ENCODE measurements around the gene UPF2. TPM values are rescaled to one million over a fixed set of nuclear protein-coding genes. Genes with fewer than 3 reads are reported as not detected.

The UPF2 gene
- total and polyA plus RNA-seq, 9 donors, result 14.4 to 23.0 (median 19.1) TPM

- DNase-seq, result no peak
- no peak overlapping the region for H3K4me3 ChIP-seq (ENCODE audit: low read length)
- H3K9me3 ChIP-seq (replicated peaks; ENCODE audit: control insufficient read depth, low read depth, low read length), result no peaks in the 10 kb centered on the region
- peaks cover 4% of the 10 kb centered on the region for H3K27me3 ChIP-seq (ENCODE audit: control insufficient read depth, insufficient read depth, low read length)
- WGBS (ENCODE audit: insufficient coverage), result 64% methylated on average over 2 of the region's 8 CpGs
- H3K4me1 ChIP-seq (ENCODE audit: control insufficient read depth, insufficient read depth, low read length), result peaks cover 3% of the 10 kb centered on the region
- H3K36me3 ChIP-seq (ENCODE audit: control insufficient read depth, insufficient read depth, low read length), result no peaks in the 10 kb centered on the region
- no peak overlapping the region for H3K27ac ChIP-seq (ENCODE audit: low read length)
These were observed 5.9 kb upstream of the UPF2 start for GRCh38 chr10:12048547-12048946.

DNA sequence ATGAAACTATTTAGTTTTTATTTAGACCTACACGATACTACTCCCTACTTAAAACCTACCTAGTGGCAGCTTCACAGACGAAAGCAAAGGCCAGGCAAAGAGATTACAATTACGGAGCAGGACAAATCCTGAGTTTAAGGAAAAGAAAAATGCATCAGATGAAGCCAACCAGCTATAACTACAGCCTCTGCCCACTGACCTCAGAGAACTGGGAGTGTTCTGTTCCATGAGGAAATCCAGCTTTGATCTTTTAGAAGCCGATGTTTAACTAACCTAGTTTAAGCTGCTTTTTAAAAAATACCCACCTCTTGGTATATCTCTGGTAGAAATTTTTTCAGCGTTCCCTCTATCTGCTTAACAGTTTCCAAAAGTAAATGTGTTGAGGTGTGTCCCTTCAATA, 3.0 kb upstream of the UPF2 start:
- no peak for DNase-seq
- Histone ChIP-seq H3K4me1 (ENCODE audit: control insufficient read depth, insufficient read depth, low read length) (peaks cover 7% of the 10 kb centered on the region), H3K27me3 (ENCODE audit: control insufficient read depth, insufficient read depth, low read length) (peaks cover 4% of the 10 kb centered on the region), H3K27ac (ENCODE audit: low read length) (no peak overlapping the region), H3K9me3 (replicated peaks; ENCODE audit: control insufficient read depth, low read depth, low read length) (no peaks in the 10 kb centered on the region), H3K4me3 (ENCODE audit: low read length) (no peak overlapping the region), H3K36me3 (ENCODE audit: control insufficient read depth, insufficient read depth, low read length) (no peaks in the 10 kb centered on the region)
- 80% methylated on average over 1 of the region's 5 CpGs for WGBS (ENCODE audit: insufficient coverage)

DNA sequence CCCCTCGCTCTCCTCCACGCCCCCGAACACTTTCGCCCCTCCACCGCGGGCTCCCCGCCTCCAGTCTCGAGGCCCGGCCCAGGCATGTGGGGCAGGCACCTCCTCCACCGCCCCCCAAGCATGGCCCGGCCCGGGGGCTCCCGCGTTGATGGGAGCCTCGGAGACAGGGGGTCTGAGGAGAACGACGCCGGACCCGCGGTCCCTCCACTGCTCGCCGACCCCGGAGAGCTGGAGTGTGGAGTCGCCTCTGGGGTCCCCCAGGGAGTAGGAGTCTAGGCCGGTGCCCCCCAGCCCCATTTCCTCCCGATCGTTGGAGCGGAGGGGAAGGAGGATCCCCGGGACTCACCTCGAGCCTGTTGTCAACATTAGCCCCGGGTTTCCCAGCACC, 206 bp downstream of the UPF2 start:
- Histone ChIP-seq H3K4me3 (ENCODE audit: low read length) (peak overlapping the region; percentile 100), H3K27me3 (ENCODE audit: control insufficient read depth, insufficient read depth, low read length) (peaks cover 4% of the 10 kb centered on the region), H3K27ac (ENCODE audit: low read length) (peak overlapping the region; percentile 99), H3K4me1 (ENCODE audit: control insufficient read depth, insufficient read depth, low read length) (peaks cover 7% of the 10 kb centered on the region), H3K9me3 (replicated peaks; ENCODE audit: control insufficient read depth, low read depth, low read length) (no peaks in the 10 kb centered on the region), H3K36me3 (ENCODE audit: control insufficient read depth, insufficient read depth, low read length) (no peaks in the 10 kb centered on the region)
- WGBS (ENCODE audit: insufficient coverage), result 0% methylated on average over 10 of the region's 31 CpGs
- DNase-seq, result peak; percentile 73

- peak overlapping the region; percentile 100 for H3K4me3 ChIP-seq (ENCODE audit: low read length)
- H3K36me3 ChIP-seq (ENCODE audit: control insufficient read depth, insufficient read depth, low read length), result no peaks in the 10 kb centered on the region
- H3K4me1 ChIP-seq (ENCODE audit: control insufficient read depth, insufficient read depth, low read length), result peaks cover 7% of the 10 kb centered on the region
- no peaks in the 10 kb centered on the region for H3K9me3 ChIP-seq (replicated peaks; ENCODE audit: control insufficient read depth, low read depth, low read length)
- 0% methylated on average over 19 of the region's 26 CpGs for WGBS (ENCODE audit: insufficient coverage)
- H3K27ac ChIP-seq (ENCODE audit: low read length), result peak overlapping the region; percentile 99
- peaks cover 4% of the 10 kb centered on the region for H3K27me3 ChIP-seq (ENCODE audit: control insufficient read depth, insufficient read depth, low read length)
- DNase-seq, result peak; percentile 42
These were observed 722 bp downstream of the UPF2 start for GRCh38 chr10:12041766-12042408.

- no peaks in the 10 kb centered on the region for H3K9me3 ChIP-seq (replicated peaks; ENCODE audit: control insufficient read depth, low read depth, low read length)
- H3K27me3 ChIP-seq (ENCODE audit: control insufficient read depth, insufficient read depth, low read length), result no peaks in the 10 kb centered on the region
- no CpG with 5 or more reads among the region's 3 CpGs for WGBS (ENCODE audit: insufficient coverage)
- H3K4me3 ChIP-seq (ENCODE audit: low read length), result no peak overlapping the region
- DNase-seq, result no peak
- H3K4me1 ChIP-seq (ENCODE audit: control insufficient read depth, insufficient read depth, low read length), result no peaks in the 10 kb centered on the region
- H3K27ac ChIP-seq (ENCODE audit: low read length), result no peak overlapping the region
- H3K36me3 ChIP-seq (ENCODE audit: control insufficient read depth, insufficient read depth, low read length), result peaks cover 14% of the 10 kb centered on the region
These were observed 6.4 kb downstream of the UPF2 start for GRCh38 chr10:12036073-12036655.

DNA sequence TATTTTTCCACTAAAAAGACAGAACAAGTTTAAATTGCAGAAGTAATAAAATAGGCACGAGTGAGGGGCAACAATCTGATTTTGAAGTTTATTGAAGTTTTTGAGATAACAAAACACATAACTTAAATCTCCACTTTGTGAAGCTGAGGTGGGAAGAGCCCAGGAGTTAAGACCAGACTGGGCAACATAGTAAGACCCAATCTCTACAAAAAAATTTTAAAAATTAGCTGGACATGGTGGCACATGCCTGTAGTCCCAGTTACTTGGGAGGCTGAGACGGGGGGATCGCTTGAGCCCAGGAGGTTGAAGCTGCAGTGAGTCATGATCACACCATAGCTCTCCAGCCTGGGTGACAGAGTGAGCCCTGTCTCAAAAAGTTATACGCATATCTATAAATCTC, 11.2 kb downstream of the UPF2 start:
- DNase-seq, result no peak
- H3K27ac ChIP-seq (ENCODE audit: low read length), result no peak overlapping the region
- H3K36me3 ChIP-seq (ENCODE audit: control insufficient read depth, insufficient read depth, low read length), result peaks cover 25% of the 10 kb centered on the region
- H3K4me3 ChIP-seq (ENCODE audit: low read length), result no peak overlapping the region
- H3K4me1 ChIP-seq (ENCODE audit: control insufficient read depth, insufficient read depth, low read length), result no peaks in the 10 kb centered on the region
- no peaks in the 10 kb centered on the region for H3K9me3 ChIP-seq (replicated peaks; ENCODE audit: control insufficient read depth, low read depth, low read length)
- H3K27me3 ChIP-seq (ENCODE audit: control insufficient read depth, insufficient read depth, low read length), result no peaks in the 10 kb centered on the region
- no CpG with 5 or more reads among the region's 4 CpGs for WGBS (ENCODE audit: insufficient coverage)

DNA sequence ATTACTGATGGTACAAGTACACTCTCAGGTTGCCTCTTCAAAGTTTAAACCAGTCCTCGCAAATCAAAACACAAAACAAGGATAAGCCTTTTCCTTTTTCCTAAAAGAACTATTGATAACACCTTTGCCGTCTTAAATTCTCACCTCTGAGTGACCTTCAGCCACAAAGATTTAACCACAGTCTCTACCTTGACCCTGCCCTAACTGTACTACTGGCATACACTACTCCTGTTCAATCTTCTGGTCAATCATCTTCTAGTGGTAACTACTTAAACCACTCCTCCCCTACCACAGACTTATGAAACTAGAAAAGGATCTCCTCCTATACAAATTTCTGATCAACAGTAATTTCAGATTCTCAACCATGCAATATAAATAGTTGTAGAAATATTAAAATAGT, 15.1 kb downstream of the UPF2 start:
- DNase-seq, result no peak
- H3K4me1 ChIP-seq (ENCODE audit: control insufficient read depth, insufficient read depth, low read length), result no peaks in the 10 kb centered on the region
- 96% methylated on average over 2 of the region's 2 CpGs for WGBS (ENCODE audit: insufficient coverage)
- H3K9me3 ChIP-seq (replicated peaks; ENCODE audit: control insufficient read depth, low read depth, low read length), result no peaks in the 10 kb centered on the region
- H3K27ac ChIP-seq (ENCODE audit: low read length), result no peak overlapping the region
- H3K27me3 ChIP-seq (ENCODE audit: control insufficient read depth, insufficient read depth, low read length), result no peaks in the 10 kb centered on the region
- H3K36me3 ChIP-seq (ENCODE audit: control insufficient read depth, insufficient read depth, low read length), result peaks cover 11% of the 10 kb centered on the region
- no peak overlapping the region for H3K4me3 ChIP-seq (ENCODE audit: low read length)

DNA sequence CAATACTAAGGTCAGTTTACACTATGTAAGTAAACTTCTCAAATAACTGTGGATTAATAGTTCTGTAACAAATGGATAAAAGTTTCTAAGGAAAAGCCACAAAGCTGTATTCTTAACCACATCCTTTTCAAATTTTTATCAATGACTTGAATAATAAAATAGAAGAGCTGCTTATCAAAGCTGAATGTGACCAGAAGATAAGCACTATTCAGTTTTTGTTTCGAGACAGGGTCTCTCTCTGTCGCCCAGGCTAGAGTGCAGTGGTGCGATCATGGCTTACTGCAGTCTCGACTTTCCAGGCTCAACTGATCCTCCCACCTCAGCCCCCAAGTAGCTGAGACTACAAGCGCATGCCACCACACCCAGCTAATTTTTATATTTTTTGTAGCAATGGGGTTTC, 17.0 kb downstream of the UPF2 start:
- no peaks in the 10 kb centered on the region for H3K27me3 ChIP-seq (ENCODE audit: control insufficient read depth, insufficient read depth, low read length)
- H3K36me3 ChIP-seq (ENCODE audit: control insufficient read depth, insufficient read depth, low read length), result peaks cover 11% of the 10 kb centered on the region
- 100% methylated on average over 4 of the region's 5 CpGs for WGBS (ENCODE audit: insufficient coverage)
- no peaks in the 10 kb centered on the region for H3K4me1 ChIP-seq (ENCODE audit: control insufficient read depth, insufficient read depth, low read length)
- no peak overlapping the region for H3K27ac ChIP-seq (ENCODE audit: low read length)
- H3K9me3 ChIP-seq (replicated peaks; ENCODE audit: control insufficient read depth, low read depth, low read length), result no peaks in the 10 kb centered on the region
- no peak for DNase-seq
- H3K4me3 ChIP-seq (ENCODE audit: low read length), result no peak overlapping the region

DNA sequence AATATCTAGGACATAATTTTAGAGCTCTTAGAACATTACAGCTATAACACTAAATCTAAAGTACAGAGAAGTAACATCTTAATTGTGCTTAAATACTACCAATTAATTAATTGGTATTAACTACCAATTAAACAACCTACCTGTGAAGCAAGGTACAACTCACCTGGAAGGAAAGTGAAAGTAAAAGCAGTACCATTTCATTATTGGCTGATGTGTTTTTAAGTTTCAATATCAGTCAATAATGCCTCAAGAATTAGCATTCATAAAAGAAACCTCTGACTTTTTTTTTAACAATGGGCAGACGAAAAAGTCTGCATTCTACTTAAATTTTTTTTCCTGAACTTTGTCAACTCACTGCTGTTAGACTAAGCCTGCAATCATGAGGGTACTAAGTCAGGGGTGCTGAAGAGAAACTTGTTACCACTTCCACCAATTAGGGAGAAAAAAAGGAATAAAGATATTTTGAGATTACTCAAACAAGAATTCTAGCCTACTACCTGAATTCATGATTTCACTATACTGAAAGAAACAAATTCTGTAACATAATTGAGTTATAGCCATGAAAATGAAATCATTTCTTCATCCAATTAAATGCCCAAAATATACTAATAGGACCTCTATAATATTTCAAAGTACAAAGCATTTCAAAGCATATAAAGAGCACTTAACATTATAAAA, 19.9 kb downstream of the UPF2 start:
- H3K4me3 ChIP-seq (ENCODE audit: low read length), result no peak overlapping the region
- WGBS (ENCODE audit: insufficient coverage), result no CpG with 5 or more reads among the region's 1 CpG
- H3K27ac ChIP-seq (ENCODE audit: low read length), result no peak overlapping the region
- H3K9me3 ChIP-seq (replicated peaks; ENCODE audit: control insufficient read depth, low read depth, low read length), result no peaks in the 10 kb centered on the region
- H3K27me3 ChIP-seq (ENCODE audit: control insufficient read depth, insufficient read depth, low read length), result no peaks in the 10 kb centered on the region
- H3K36me3 ChIP-seq (ENCODE audit: control insufficient read depth, insufficient read depth, low read length), result no peaks in the 10 kb centered on the region
- DNase-seq, result no peak
- H3K4me1 ChIP-seq (ENCODE audit: control insufficient read depth, insufficient read depth, low read length), result no peaks in the 10 kb centered on the region

DNA sequence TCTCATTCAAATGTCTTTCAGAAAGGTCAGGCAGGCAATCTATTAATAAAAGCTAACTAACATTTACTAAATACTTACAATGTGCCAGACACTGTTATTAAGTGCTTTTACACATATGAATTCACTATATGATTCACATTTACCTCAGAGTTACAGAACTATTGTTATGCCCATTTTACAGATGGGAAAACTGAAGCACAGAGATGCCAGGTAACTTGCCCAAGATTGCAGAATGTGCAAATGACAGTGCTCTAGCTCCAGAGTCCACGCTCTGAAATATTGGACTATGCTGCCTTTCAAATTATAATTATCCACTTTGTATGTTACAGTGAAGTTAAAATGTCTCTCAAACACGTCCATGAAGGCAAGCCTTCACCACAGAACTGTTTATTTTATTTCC, 22.0 kb downstream of the UPF2 start:
- Histone ChIP-seq H3K9me3 (replicated peaks; ENCODE audit: control insufficient read depth, low read depth, low read length) (no peaks in the 10 kb centered on the region), H3K27ac (ENCODE audit: low read length) (no peak overlapping the region), H3K27me3 (ENCODE audit: control insufficient read depth, insufficient read depth, low read length) (no peaks in the 10 kb centered on the region), H3K36me3 (ENCODE audit: control insufficient read depth, insufficient read depth, low read length) (no peaks in the 10 kb centered on the region), H3K4me3 (ENCODE audit: low read length) (no peak overlapping the region), H3K4me1 (ENCODE audit: control insufficient read depth, insufficient read depth, low read length) (no peaks in the 10 kb centered on the region)
- 100% methylated on average over 1 of the region's 2 CpGs for WGBS (ENCODE audit: insufficient coverage)
- DNase-seq, result no peak
